Stimulated activated naive CD8-positive, alpha-beta T cell treated with anti-CD3 and anti-CD28 coated beads, Interleukin-15, Interleukin-2, amounts not matched to agents 100 U/mL and 50 U/mL, for 24 hours (primary cell): ENCODE results near the gene STXBP6.
"Not testable (repeated sequence)": the region's sequence is repeated elsewhere in the genome, so short reads cannot be mapped to it uniquely, and the experiment has no call there.

Source experiments
- ATAC-seq: fragments of 150-1000 bp; cut with Tn5 transposase; one replicate; pipeline ENCODE4 v1.10.0; 2021
- DNase-seq: peaks from one replicate; pipeline ENCODE4 v3.0.0; 2021

Gene STXBP6

GRCh38 chr14:24986206-24986893, 63.6 kb downstream of the STXBP6 start:
- ATAC-seq (no peak), DNase-seq (no peak)

- DNase-seq (no peak), ATAC-seq (no peak)
These were observed 64.9 kb downstream of the STXBP6 start for GRCh38 chr14:24984846-24985589.

DNA sequence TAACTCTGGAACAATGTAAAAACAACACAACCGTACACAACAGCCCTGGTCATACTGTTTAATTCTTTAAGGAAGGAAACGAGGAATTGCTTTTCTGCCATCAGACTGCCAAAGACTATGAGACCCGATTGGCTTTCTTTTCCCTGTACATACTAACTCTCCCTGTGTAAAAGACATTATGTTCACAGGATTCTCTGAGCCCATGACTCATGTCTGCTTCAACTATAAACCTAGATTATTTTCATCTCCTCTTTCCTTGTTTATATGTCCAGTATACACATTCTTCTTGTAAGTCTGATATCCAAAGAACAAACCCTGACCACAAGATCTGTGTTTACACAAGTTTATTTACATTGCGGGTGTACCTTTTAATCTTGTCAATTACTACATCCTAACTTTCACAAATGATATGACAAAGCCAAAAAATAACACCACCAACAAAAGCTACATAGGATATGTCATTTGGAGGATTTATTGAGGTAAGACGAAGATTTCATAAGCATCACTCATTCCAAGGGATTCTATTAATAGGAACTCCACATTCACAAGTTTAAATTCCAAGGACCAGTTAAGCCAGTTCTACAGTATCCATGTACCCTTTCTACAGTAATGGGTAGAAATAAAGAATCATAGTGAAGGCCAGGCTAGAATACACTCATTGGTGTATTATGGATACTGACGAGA, 67.3 kb downstream of the STXBP6 start:
- DNase-seq, result no peak
- no peak for ATAC-seq

GRCh38 chr14:24979725-24980239, 70.2 kb downstream of the STXBP6 start:
- no peak for DNase-seq

GRCh38 chr14:24978862-24979724, 70.9 kb downstream of the STXBP6 start:
- no peak for DNase-seq
- ATAC-seq, result no peak

More at GRCh38 chr14:24979725-24980239, 70.2 kb downstream of the STXBP6 start:
- ATAC-seq, result no peak

DNA sequence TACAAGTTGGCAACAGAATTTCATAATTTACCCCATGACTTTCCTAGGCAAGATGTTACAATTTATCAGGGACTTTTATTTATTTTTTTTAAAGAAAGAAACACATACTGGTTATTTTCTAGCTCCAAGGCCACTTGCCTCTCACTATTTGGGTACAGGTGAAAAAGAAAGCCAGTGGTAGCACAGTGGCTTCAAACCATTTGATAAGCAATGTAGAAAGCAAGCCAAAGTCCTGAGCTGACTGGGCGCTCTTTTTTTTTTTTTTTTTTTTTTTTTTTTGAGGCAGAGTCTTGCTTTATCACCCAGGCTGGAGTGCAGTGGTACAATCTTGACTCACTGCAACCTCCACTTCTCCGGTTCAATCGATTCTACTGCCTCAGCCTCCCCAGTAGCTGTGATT, 73.3 kb downstream of the STXBP6 start:
- no peak for ATAC-seq
- no peak for DNase-seq

GRCh38 chr14:24975393-24975792, 74.6 kb downstream of the STXBP6 start:
- DNase-seq (no peak), ATAC-seq (no peak)

- ATAC-seq (no peak), DNase-seq (no peak)
These were observed 75.2 kb downstream of the STXBP6 start for GRCh38 chr14:24974591-24975374.

DNA sequence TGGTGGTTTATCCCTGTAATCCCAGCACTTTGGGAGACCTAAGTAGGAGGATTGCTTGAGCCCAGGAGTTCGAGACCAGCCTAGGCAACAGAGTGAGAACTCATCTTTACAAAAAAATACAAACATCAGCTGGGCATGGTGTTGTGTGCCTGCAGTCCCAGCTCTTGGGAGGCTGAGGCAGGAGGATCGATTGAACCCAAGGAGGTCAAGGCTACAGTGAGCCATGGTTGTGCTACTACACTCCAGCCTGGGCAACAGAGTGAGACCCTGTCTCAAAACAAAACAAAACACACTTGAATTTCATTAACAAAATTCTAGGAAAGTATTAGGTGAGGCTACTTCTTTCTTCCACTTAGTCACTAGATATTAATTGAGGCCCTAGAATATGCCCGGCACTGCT, 77.1 kb downstream of the STXBP6 start:
- no peak for DNase-seq
- ATAC-seq, result no peak

GRCh38 chr14:24971255-24971654, 78.7 kb downstream of the STXBP6 start:
- ATAC-seq (no peak), DNase-seq (no peak)

DNA sequence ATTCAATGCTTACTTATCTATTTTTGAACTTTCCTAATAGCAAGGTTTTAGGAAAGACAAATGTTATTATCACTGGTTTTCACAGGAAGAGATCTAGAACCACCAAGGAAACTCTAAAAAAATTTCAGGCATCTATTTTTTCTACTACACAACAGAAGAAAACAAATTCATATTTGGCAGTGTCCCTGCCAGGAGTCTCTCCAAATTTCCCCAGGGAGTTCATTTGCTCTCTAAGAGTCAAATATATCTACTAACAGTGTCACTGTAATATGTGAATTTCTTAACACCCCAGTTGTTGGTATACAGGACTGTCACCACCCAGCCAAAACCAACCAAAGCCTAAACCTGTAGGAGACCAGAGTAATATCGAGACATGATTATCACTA, 83.4 kb downstream of the STXBP6 start:
- ATAC-seq (no peak), DNase-seq (no peak)

DNA sequence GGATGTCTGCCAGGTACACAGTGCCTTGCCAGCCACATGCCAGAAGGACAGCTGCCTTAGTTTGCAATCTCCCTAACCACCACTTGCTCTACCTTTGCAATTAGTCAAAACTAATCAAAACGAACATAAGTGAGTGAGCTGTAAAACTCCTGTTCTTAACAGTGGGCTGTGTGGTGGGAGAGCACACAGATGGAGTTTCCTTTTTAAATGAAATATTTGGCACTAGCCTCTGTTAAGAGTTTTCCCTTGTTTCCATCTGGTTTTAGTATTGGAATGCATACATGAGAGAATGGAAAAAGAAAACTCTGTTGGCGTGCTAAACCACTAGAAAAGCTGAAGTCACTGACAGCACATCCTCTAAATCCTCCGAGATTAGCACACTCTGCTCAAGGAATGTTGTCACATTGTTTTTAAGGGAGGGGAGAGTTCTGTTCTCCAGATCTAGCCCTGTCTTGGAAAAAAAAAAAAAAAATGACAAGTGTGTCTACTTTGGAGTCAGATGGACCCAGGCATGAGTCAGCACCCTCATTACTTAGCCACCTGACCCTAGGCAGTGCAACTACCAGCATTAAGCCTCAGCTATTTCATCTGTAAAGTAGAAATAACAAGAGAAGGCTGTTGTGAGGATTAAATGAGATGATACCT, 83.9 kb downstream of the STXBP6 start:
- no peak for DNase-seq
- no peak for ATAC-seq

DNA sequence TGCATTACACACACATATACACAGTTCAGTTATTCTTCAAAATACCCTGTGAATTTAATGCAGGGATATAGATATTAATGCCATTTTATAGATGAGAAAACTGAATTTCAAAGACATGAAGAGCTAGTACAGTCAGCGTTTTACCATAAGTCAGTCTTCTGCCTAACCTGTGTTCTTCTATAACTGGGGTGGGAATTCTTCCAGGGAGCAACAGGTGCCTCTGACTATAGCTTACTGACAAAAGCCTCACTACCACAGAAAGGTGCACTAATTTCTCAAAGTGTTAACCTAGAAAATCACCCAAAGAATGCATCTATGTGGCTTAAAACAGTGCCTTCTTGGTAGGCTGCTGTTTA, 84.4 kb downstream of the STXBP6 start:
- DNase-seq (no peak), ATAC-seq (no peak)

GRCh38 chr14:24964591-24964990, 85.4 kb downstream of the STXBP6 start:
- DNase-seq (no peak), ATAC-seq (no peak)

GRCh38 chr14:24964048-24964447, 85.9 kb downstream of the STXBP6 start:
- no peak for DNase-seq
- no peak for ATAC-seq

DNA sequence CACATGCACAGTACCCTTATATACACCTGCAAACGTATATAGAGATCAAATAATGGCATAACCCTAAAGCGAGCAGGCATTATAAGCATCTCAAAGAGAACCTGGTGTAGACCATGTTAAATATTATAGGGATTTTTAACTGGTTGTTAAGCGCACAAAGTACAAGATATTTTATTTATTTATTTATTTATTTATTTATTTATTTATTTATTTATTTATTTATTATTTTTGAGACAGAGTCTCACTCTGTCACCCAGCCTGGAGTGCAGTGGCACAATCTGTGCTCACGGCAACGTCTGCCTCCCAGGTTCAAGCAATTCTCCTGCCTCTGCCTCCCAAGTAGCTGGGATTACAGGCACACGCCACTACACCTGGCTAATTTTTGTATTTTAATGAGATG, 87.8 kb downstream of the STXBP6 start:
- not testable (repeated sequence) for DNase-seq, ATAC-seq

GRCh38 chr14:24960816-24961215, 89.1 kb downstream of the STXBP6 start:
- ATAC-seq, result no peak
- no peak for DNase-seq

DNA sequence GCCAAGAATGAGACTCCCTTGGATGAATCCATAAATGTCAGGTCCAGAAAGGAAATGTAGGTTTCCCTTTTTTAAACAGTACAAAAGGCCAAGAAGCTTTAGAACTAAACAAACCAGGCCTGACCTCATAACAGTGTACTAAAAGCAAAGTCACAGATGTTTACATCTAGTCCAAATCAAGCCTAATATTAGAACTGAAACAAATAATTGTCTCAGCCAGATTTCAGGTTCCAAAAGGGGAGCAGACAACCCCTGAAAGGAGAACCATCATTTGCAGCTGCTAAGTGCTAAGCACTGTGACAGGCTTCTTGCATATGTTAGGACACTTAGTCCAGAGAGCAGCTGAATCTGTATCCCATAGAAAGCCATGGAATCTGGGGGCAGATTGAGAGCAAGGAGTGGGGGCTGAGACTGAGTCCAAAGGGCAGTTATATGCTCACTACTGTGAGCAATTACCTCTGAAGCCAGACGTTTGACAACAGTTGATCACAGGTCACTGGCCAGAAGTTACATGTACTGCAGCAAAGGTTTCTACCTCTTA, 90.1 kb downstream of the STXBP6 start:
- DNase-seq, result no peak
- ATAC-seq, result no peak

DNA sequence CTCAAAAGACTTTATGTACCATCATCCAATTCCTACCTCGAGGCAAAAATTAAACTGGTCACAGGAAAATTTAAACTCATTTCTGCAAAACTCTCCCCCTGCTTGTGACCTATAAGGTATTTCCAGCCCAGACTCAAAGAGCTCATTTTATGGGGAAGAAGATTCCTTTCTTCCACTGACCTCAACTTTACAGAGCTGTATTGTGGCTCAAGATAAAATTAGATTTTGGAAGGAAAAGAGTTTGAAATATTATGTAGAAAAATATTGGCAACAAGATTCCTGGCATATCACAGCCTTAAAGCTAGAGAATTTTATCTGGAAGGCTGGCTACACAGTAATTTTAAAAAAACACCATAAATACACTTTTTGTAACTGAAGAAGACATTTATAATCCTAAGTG, 91.7 kb downstream of the STXBP6 start:
- no peak for DNase-seq
- no peak for ATAC-seq

- ATAC-seq (no peak), DNase-seq (no peak)
These were observed 92.1 kb downstream of the STXBP6 start for GRCh38 chr14:24957814-24958213.

DNA sequence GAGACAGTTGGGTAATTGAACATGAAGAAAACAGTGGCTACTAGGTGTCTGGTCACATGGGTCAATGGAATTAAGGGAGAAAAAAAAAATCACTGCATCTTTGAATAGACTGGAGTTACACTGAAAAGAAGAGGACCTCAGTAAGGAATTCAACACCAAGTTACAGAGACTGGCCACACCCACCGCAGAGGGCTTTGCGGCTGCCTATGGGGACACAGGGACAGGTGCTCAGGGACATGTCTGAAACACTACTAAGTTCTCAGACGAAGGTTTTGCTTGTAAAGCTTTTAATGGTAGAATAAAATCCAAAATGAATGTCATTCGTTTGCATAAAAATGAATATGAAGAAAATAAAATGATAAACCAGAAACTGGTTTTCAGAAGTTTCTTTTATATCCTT, 93.8 kb downstream of the STXBP6 start:
- ATAC-seq, result no peak

More for the DNA sequence above, 93.8 kb downstream of the STXBP6 start:
- no peak for DNase-seq
